GM12878 (cell line): ENCODE measurements around the gene NFASC. TPM values are rescaled to one million over a fixed set of nuclear protein-coding genes. Genes with fewer than 3 reads are reported as not detected.

ENCODE experiments used
- ATAC-seq: fragments of 200-7000 bp; cut with Tn5 transposase; 3 replicates; pipeline ENCODE4 v1.9.1; 2020; ENCODE audit warnings: mild to moderate bottlenecking, moderate library complexity
- BruUV-seq: library from RNA; stranded (reverse); fragments of 400-500 nt; replicated peaks from 2 replicates; lab custom pipeline; 2021; lab: Mats Ljungman, UMichigan
- CTCF ChIA-PET: fragments of 300-600 bp; sonication (Branson Sonifier 250); formaldehyde crosslinking; extraction: SDS; loops from one replicate; lab custom pipeline; 2021; ENCODE audit warnings: inconsistent platforms; lab: Yijun Ruan, JAX
- POLR2A ChIA-PET: fragments of 350-600 bp; formaldehyde crosslinking; extraction: SDS; loops from one replicate; lab custom pipeline; 2021; ENCODE audit warnings: inconsistent platforms; lab: Charles Lee
- RAD21 ChIA-PET: fragments of 300-600 bp; sonication (Branson Sonifier 250); formaldehyde crosslinking; loops from one replicate; lab custom pipeline; 2023; ENCODE audit warnings: antibody characterized with exemption; ENCODE audit not compliant: unreplicated experiment; lab: Charles Lee
- SMC1A ChIA-PET: fragments of 300-600 bp; sonication (Branson Sonifier 250); formaldehyde crosslinking; loops from one replicate; lab custom pipeline; 2023; ENCODE audit not compliant: unreplicated experiment, uncharacterized antibody; lab: Charles Lee
- DNase-seq: peaks from one replicate; pipeline ENCODE4 v3.0.0-alpha.2; 2011; ENCODE audit warnings: low read depth, low spot score
- FAIRE-seq: peaks from 3 replicates; lab custom pipeline; 2011; peaks lifted over from hg19 to GRCh38; lab: Jason Lieb, UNC
- H2AFZ ChIP-seq: 2 replicates; pipeline ENCODE4 v1.6.0; 2011; ENCODE audit warnings: low read depth, low read length, control low read depth; ENCODE audit not compliant: control insufficient read depth
- H3K27ac ChIP-seq: 2 replicates; pipeline ENCODE4 v1.5.1; 2011; ENCODE audit warnings: control low read depth; ENCODE audit not compliant: control insufficient read depth, insufficient read depth
- H3K27me3 ChIP-seq, 2 experiments: replicated peaks in 1 of 2; 2 replicates each; pipeline versions ENCODE4 v1.6.0 to v1.6.1; 2011; ENCODE audit warnings: low read length in 1 of 2; ENCODE audit not compliant: control insufficient read depth in 2 of 2, insufficient read depth in 2 of 2
- H3K36me3 ChIP-seq, 2 experiments: 2 replicates each; pipeline ENCODE4 v1.5.1; 2011; ENCODE audit warnings: low read length in 1 of 2; ENCODE audit not compliant: control insufficient read depth in 2 of 2, insufficient read depth in 2 of 2
- H3K4me1 ChIP-seq: 2 replicates; pipeline ENCODE4 v1.6.1; 2011; ENCODE audit warnings: mild to moderate bottlenecking, low read length, moderate library complexity, mixed read lengths; ENCODE audit not compliant: control insufficient read depth, insufficient read depth
- H3K4me2 ChIP-seq: 2 replicates; pipeline ENCODE4 v1.6.0; 2011; ENCODE audit warnings: control low read depth; ENCODE audit not compliant: control insufficient read depth, insufficient read depth
- H3K4me3 ChIP-seq: fragments of 200-600 bp; sonication (generic); 2 replicates; pipeline ENCODE4 v1.5.1; 2016
- H3K79me2 ChIP-seq: 2 replicates; pipeline ENCODE4 v1.6.0; 2011; ENCODE audit warnings: low read length; ENCODE audit not compliant: control insufficient read depth, insufficient read depth
- H3K9ac ChIP-seq: 2 replicates; pipeline ENCODE4 v1.8.0; 2011; ENCODE audit warnings: low read length, control low read depth, mixed read lengths; ENCODE audit not compliant: control insufficient read depth, insufficient read depth
- H3K9me3 ChIP-seq: replicated peaks from 3 replicates; pipeline ENCODE4 v1.5.1; 2011; ENCODE audit warnings: mild to moderate bottlenecking, low read length; ENCODE audit not compliant: control insufficient read depth, insufficient read depth
- H4K20me1 ChIP-seq: 2 replicates; pipeline ENCODE4 v1.6.0; 2011; ENCODE audit not compliant: control insufficient read depth, insufficient read depth
- ATF3 ChIP-seq: IDR thresholded peaks from 2 replicates; pipeline ENCODE4 v1.6.1; 2011; ENCODE audit warnings: low read depth, mild to moderate bottlenecking, low read length, moderate library complexity, borderline replicate concordance; ENCODE audit errors: extremely low read depth
- ATF7 ChIP-seq: fragments of 450-650 bp; IDR thresholded peaks from 2 replicates; pipeline ENCODE4 v1.6.1; 2016; ENCODE audit warnings: low read depth, mild to moderate bottlenecking
- CEBPB ChIP-seq, 2 experiments: fragments of 150-350 bp in 1 of 2; IDR thresholded peaks; 2 replicates each; pipeline ENCODE4 v1.6.1; 2012 to 2014; ENCODE audit warnings: low read depth in 2 of 2, low read length in 2 of 2, borderline replicate concordance in 1 of 2, inconsistent platforms in 1 of 2
- CHD2 ChIP-seq: IDR thresholded peaks from 2 replicates; pipeline ENCODE4 v1.6.1; 2011; ENCODE audit warnings: low read depth, low read length, improper control_type of control experiment, borderline replicate concordance
- CREB1 ChIP-seq: IDR thresholded peaks from 2 replicates; pipeline ENCODE4 v1.6.1; 2012; ENCODE audit warnings: low read depth, mild to moderate bottlenecking, inconsistent platforms
- FOXM1 ChIP-seq: IDR thresholded peaks from 2 replicates; pipeline ENCODE4 v1.6.1; 2012; ENCODE audit warnings: low read depth, mild to moderate bottlenecking, inconsistent platforms, low read length, moderate library complexity
- IRF3 ChIP-seq: fragments of 450-650 bp; IDR thresholded peaks from 2 replicates; pipeline ENCODE4 v1.6.1; 2014; ENCODE audit warnings: mild to moderate bottlenecking
- LARP7 ChIP-seq: fragments of 450-650 bp; IDR thresholded peaks from 2 replicates; pipeline ENCODE4 v1.6.1; 2017; ENCODE audit warnings: mild to moderate bottlenecking
- NBN ChIP-seq: fragments of 450-650 bp; IDR thresholded peaks from 2 replicates; pipeline ENCODE4 v1.6.1; 2016
- NKRF ChIP-seq: fragments of 450-650 bp; conservative IDR thresholded peaks from 2 replicates; pipeline ENCODE4 v1.6.1; 2017; ENCODE audit warnings: mild to moderate bottlenecking, moderate library complexity
- NR2C1 ChIP-seq: fragments of 450-650 bp; IDR thresholded peaks from 2 replicates; pipeline ENCODE4 v1.6.1; 2017; ENCODE audit warnings: antibody characterized with exemption, mild to moderate bottlenecking, moderate library complexity
- RELA ChIP-seq: fragments of 450-650 bp; IDR thresholded peaks from 2 replicates; pipeline ENCODE4 v1.8.0; 2014; ENCODE audit warnings: borderline replicate concordance; ENCODE audit not compliant: partially characterized antibody
- REST ChIP-seq: IDR thresholded peaks from 2 replicates; pipeline ENCODE4 v1.6.1; 2012; ENCODE audit warnings: mild to moderate bottlenecking, low read depth, low read length
- SREBF2 ChIP-seq: IDR thresholded peaks from 2 replicates; pipeline ENCODE4 v1.6.1; 2012; ENCODE audit warnings: mild to moderate bottlenecking, low read length
- WGBS: methylation state at CpG from one replicate; pipeline ENCODE4 v1.1.6; 2016; ENCODE audit warnings: low lambda C conversion rate; ENCODE audit not compliant: insufficient replicate concordance, insufficient coverage; ENCODE audit errors: missing lambda C conversion rate; 5-methylcytosine and 5-hydroxymethylcytosine counted together
- in situ Hi-C: fragments of 300-500 bp; cut with MboI; formaldehyde crosslinking; loops from 9 replicates; pipeline ENCODE4 v1.14.3; 2018; ENCODE audit warnings: mixed read lengths
- intact Hi-C: fragments of 100-400 bp; cut with micrococcal nuclease; formaldehyde crosslinking; loops from one replicate; pipeline ENCODE4 v1.14.2; 2022; ENCODE audit not compliant: unreplicated experiment
- polyA plus RNA-seq, 11 experiments: library from polyadenylated mRNA; depleted of rRNA in 4 of 11; unstranded in 6 of 11; stranded (reverse) in 5 of 11; fragments of >200 nt; fragmentation: Nextera tagmentation in 4 of 11; fragmentation: Illumina TruSeq in 1 of 11; extraction: Ambion mirVana in 4 of 11; extraction: Trizol in 1 of 11; gene quantifications; 1 replicate in 1 of 11; 2 replicates in 10 of 11; pipeline versions ENCODE4 v1.2.1 to v1.2.3, GENCODE V29; 2011 to 2016; ENCODE audit warnings: inconsistent platforms in 2 of 11, missing spikeins in 2 of 11, low read depth in 1 of 11
- total RNA-seq, 4 experiments: library from RNA; depleted of rRNA in 3 of 4; stranded (reverse); fragments of >200 nt in 3 of 4; fragmentation: Illumina TruSeq in 1 of 4; extraction: Trizol in 1 of 4; gene quantifications; 2 replicates each; pipeline versions ENCODE4 v1.2.1 to v1.2.3, GENCODE V29; 2013 to 2021

Gene NFASC
- total and polyA plus RNA-seq, 10 of the 15 experiments (the other 5 are each of a cell fraction or from before 2014, with no cell fraction given), result 0.04 to 0.31 (median 0.12) TPM; not detected in 4

- Histone ChIP-seq H3K9me3 (no peaks in the 10 kb centered on the region), H3K27ac (no peak overlapping the region), H2AFZ (no peak overlapping the region), H3K27me3 (peaks cover 2 to 6% of the 10 kb centered on the region in 2 experiments; a peak in 3 of 4 replicates), H3K4me2 (no peak overlapping the region), H3K9ac (no peak overlapping the region), H3K4me3 (no peak overlapping the region), H3K79me2 (no peaks in the 10 kb centered on the region)
- RAD21 ChIA-PET, result no interaction called here
- ATAC-seq (no peak), DNase-seq (no peak), FAIRE-seq (no peak)
- CTCF ChIA-PET, result no interaction called here
- POLR2A ChIA-PET, result no interaction called here
- no TSS peak for BruUV-seq
- in situ Hi-C loops, result no loop called here
- 14% methylated on average over 6 of the region's 8 CpGs for WGBS
- TF ChIP-seq ATF3 (no peak), NBN (no peak), FOXM1 (no peak), SREBF2 (no peak), REST (no peak), IRF3 (no peak), CHD2 (no peak), CEBPB (IDR thresholded peaks at IDR 0.05; ENCODE audit: borderline replicate concordance in 1 of 2, low read depth in 2 of 2, low read length in 2 of 2) (no peak), NKRF (no peak), CREB1 (no peak), NR2C1 (no peak), RELA (no peak), LARP7 (no peak), ATF7 (no peak)
- TF ChIP-seq, all 136 proteins: peak for 0
- intact Hi-C loops, result loop anchor here (10.0 kb wide), 1 partner anchor 383 kb away; no protein-coding TSS in a partner anchor
- H3K4me1 ChIP-seq, result no peaks in the 10 kb centered on the region
- no peaks in the 10 kb centered on the region for H4K20me1 ChIP-seq
- H3K36me3 ChIP-seq, result no peaks in the 10 kb centered on the region
- SMC1A ChIA-PET, result no interaction called here
Observed at GRCh38 chr1:204947338-204947737, 76.7 kb downstream of the NFASC start.
